ENCODE data around the gene OTULIN.

- TF ChIP-seq, protein P1, sequence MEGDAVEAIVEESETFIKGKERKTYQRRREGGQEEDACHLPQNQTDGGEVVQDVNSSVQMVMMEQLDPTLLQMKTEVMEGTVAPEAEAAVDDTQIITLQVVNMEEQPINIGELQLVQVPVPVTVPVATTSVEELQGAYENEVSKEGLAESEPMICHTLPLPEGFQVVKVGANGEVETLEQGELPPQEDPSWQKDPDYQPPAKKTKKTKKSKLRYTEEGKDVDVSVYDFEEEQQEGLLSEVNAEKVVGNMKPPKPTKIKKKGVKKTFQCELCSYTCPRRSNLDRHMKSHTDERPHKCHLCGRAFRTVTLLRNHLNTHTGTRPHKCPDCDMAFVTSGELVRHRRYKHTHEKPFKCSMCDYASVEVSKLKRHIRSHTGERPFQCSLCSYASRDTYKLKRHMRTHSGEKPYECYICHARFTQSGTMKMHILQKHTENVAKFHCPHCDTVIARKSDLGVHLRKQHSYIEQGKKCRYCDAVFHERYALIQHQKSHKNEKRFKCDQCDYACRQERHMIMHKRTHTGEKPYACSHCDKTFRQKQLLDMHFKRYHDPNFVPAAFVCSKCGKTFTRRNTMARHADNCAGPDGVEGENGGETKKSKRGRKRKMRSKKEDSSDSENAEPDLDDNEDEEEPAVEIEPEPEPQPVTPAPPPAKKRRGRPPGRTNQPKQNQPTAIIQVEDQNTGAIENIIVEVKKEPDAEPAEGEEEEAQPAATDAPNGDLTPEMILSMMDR (IDR thresholded peaks at IDR 0.05; ENCODE audit: low read depth, low read length) = no peak
- no peak for TF ChIP-seq EZH2phosphoT487 (IDR thresholded peaks at IDR 0.05; ENCODE audit: low read depth)
These were observed 72.8 kb downstream of the OTULIN start for GRCh38 chr5:14737291-14737690.

Measured in OCI-LY3 (cell line).